HepG2 (cell line): ENCODE measurements around the gene OR6C65. TPM values are rescaled to one million over a fixed set of nuclear protein-coding genes. Genes with fewer than 3 reads are reported as not detected.

Experiments
- ATAC-seq: fragments of 200-7000 bp; cut with Tn5 transposase; 3 replicates; pipeline ENCODE4 v1.9.1; 2020; ENCODE audit warnings: mild to moderate bottlenecking, moderate library complexity
- Bru-seq: library from RNA; stranded (reverse); fragments of 400-500 nt; gene quantifications from one replicate; lab custom pipeline; 2021; lab: Mats Ljungman, UMichigan
- BruChase-seq, 2 experiments: library from RNA; stranded (reverse); fragments of 400-500 nt; gene quantifications; one replicate each; lab custom pipeline; 2021; lab: Mats Ljungman, UMichigan
- BruUV-seq: library from RNA; stranded (reverse); fragments of 400-500 nt; replicated peaks from 2 replicates; lab custom pipeline; 2021; lab: Mats Ljungman, UMichigan
- CTCF ChIA-PET: fragments of 300-600 bp; formaldehyde crosslinking; extraction: SDS; loops from one replicate; lab custom pipeline; 2021; ENCODE audit warnings: low total read pairs, inconsistent platforms, low intra/inter-chr PET ratio; lab: Yijun Ruan, JAX
- POLR2A ChIA-PET: fragments of 350-600 bp; sonication (Branson Sonifier 250); formaldehyde crosslinking; loops from one replicate; lab custom pipeline; 2020; ENCODE audit warnings: antibody characterized with exemption, inconsistent platforms; lab: Yijun Ruan, JAX
- DNase-seq: peaks from one replicate; pipeline ENCODE4 v3.0.0-alpha.2; 2015; ENCODE audit warnings: low spot score
- FAIRE-seq: peaks from 3 replicates; lab custom pipeline; 2011; peaks lifted over from hg19 to GRCh38; lab: Jason Lieb, UNC
- H2AFZ ChIP-seq: one replicate; pipeline ENCODE4 v1.6.1; 2011; ENCODE audit warnings: low read length, inconsistent platforms
- H3K27ac ChIP-seq: fragments of 300-600 bp; 3 replicates; pipeline ENCODE4 v1.8.0; 2011; ENCODE audit warnings: mixed run types, mild to moderate bottlenecking, mixed read lengths, low read length, inconsistent platforms; ENCODE audit not compliant: insufficient read depth; ENCODE audit errors: extremely low read length
- H3K27me3 ChIP-seq, 2 experiments: fragments of 200-600 bp in 1 of 2; 2 replicates in 1 of 2; 3 replicates in 1 of 2; pipeline versions ENCODE4 v1.6.0 to v1.8.0; 2011; ENCODE audit warnings: low read length in 2 of 2, mild to moderate bottlenecking in 2 of 2, moderate library complexity in 2 of 2, inconsistent platforms in 1 of 2; ENCODE audit not compliant: insufficient read depth in 2 of 2, control insufficient read depth in 1 of 2
- H3K36me3 ChIP-seq, 2 experiments: fragments of 200-600 bp in 1 of 2; replicated peaks in 1 of 2; 2 replicates in 1 of 2; 3 replicates in 1 of 2; pipeline versions ENCODE4 v1.5.1 to v1.8.0; 2011; ENCODE audit warnings: low read length in 2 of 2, inconsistent platforms in 1 of 2; ENCODE audit not compliant: insufficient read depth in 2 of 2, control insufficient read depth in 1 of 2
- H3K4me1 ChIP-seq: 2 replicates; pipeline ENCODE4 v1.5.1; 2012; ENCODE audit warnings: low read length, inconsistent platforms; ENCODE audit not compliant: insufficient read depth
- H3K4me2 ChIP-seq: 2 replicates; pipeline ENCODE4 v1.6.0; 2011; ENCODE audit warnings: low read depth, low read length, inconsistent platforms
- H3K4me3 ChIP-seq, 3 experiments: fragments of 200-600 bp in 1 of 3; sonication (generic), shearing (Covaris generic) in 1 of 3; replicated peaks in 1 of 3; 2 replicates each; pipeline ENCODE4 v1.5.1; 2011 to 2016; ENCODE audit warnings: low read length in 3 of 3, inconsistent platforms in 2 of 3, low read depth in 2 of 3, mild to moderate bottlenecking in 2 of 3, control low read depth in 1 of 3, mixed read lengths in 1 of 3; ENCODE audit not compliant: insufficient read depth in 1 of 3
- H3K79me2 ChIP-seq: one replicate; pipeline ENCODE4 v1.6.1; 2011; ENCODE audit warnings: low read length, inconsistent platforms; ENCODE audit not compliant: insufficient read depth
- H3K9ac ChIP-seq: 2 replicates; pipeline ENCODE4 v1.6.0; 2011; ENCODE audit warnings: mild to moderate bottlenecking, low read depth, low read length, inconsistent platforms; ENCODE audit not compliant: insufficient read depth
- H3K9me3 ChIP-seq: 2 replicates; pipeline ENCODE4 v1.5.1; 2012; ENCODE audit warnings: mild to moderate bottlenecking, low read length
- H4K20me1 ChIP-seq: 2 replicates; pipeline ENCODE4 v1.6.0; 2011; ENCODE audit warnings: inconsistent platforms, mild to moderate bottlenecking, low read length, moderate library complexity; ENCODE audit not compliant: insufficient read depth
- ARHGAP35 ChIP-seq: sonication (generic); formaldehyde crosslinking; IDR thresholded peaks from 2 replicates; pipeline ENCODE4 v1.9.0; 2022; ENCODE audit warnings: mild to moderate bottlenecking, inconsistent platforms, moderate library complexity, missing genetic modification reagents, borderline replicate concordance
- ATM ChIP-seq: fragments of 450-650 bp; IDR thresholded peaks from 2 replicates; pipeline ENCODE4 v1.7.1; 2017; ENCODE audit warnings: mild to moderate bottlenecking, borderline replicate concordance
- BRCA1 ChIP-seq: sonication (generic); formaldehyde crosslinking; IDR thresholded peaks from 2 replicates; pipeline ENCODE4 v1.4.0; 2020; ENCODE audit warnings: missing genetic modification reagents
- CEBPZ ChIP-seq: IDR thresholded peaks from 2 replicates; pipeline ENCODE4 v1.6.1; 2012; ENCODE audit warnings: low read length, improper control_type of control experiment
- GATAD2A ChIP-seq: IDR thresholded peaks from 2 replicates; pipeline ENCODE4 v1.6.1; 2016
- IRF2 ChIP-seq: IDR thresholded peaks from 2 replicates; pipeline ENCODE4 v1.6.1; 2018; ENCODE audit warnings: missing genetic modification reagents, missing compliant biosample characterization
- KLF6 ChIP-seq: IDR thresholded peaks from 2 replicates; pipeline ENCODE4 v1.8.0; 2016; ENCODE audit warnings: missing biosample characterization, missing genetic modification reagents
- NRL ChIP-seq: sonication (generic); formaldehyde crosslinking; IDR thresholded peaks from 2 replicates; pipeline ENCODE4 v1.5.0; 2020; ENCODE audit warnings: missing genetic modification reagents, mild to moderate bottlenecking, moderate library complexity, borderline replicate concordance
- SKIL ChIP-seq: sonication (generic); formaldehyde crosslinking; IDR thresholded peaks from 2 replicates; pipeline ENCODE4 v1.8.0; 2022; ENCODE audit warnings: missing genetic modification reagents, mild to moderate bottlenecking, moderate library complexity, borderline replicate concordance
- SP2 ChIP-seq: sonication (generic); formaldehyde crosslinking; IDR thresholded peaks from 2 replicates; pipeline ENCODE4 v1.5.1; 2020; ENCODE audit warnings: mild to moderate bottlenecking, missing genetic modification reagents
- ZBTB3 ChIP-seq: sonication (generic); formaldehyde crosslinking; IDR thresholded peaks from 2 replicates; pipeline ENCODE4 v1.4.0; 2020; ENCODE audit warnings: low read depth, mild to moderate bottlenecking, moderate library complexity, missing genetic modification reagents, borderline replicate concordance
- ZBTB7A ChIP-seq: sonication (generic); formaldehyde crosslinking; IDR thresholded peaks from 2 replicates; pipeline ENCODE4 v1.8.0; 2022; ENCODE audit warnings: mild to moderate bottlenecking, missing genetic modification reagents
- ZNF605 ChIP-seq: sonication (generic); formaldehyde crosslinking; IDR thresholded peaks from 2 replicates; pipeline ENCODE4 v1.8.0; 2022; ENCODE audit warnings: mild to moderate bottlenecking, missing genetic modification reagents
- WGBS: methylation state at CpG from one replicate; pipeline ENCODE4 v1.1.6; 2017; ENCODE audit warnings: low lambda C conversion rate; 5-methylcytosine and 5-hydroxymethylcytosine counted together
- in situ Hi-C: cut with HindIII; loops from 2 replicates; pipeline ENCODE4 v1.10.0; 2017; ENCODE audit warnings: low pct_unique_long_range_greater_than_20kb; ENCODE audit not compliant: extremely low pct_ligation_motif_present
- intact Hi-C: fragments of 100-400 bp; cut with micrococcal nuclease; formaldehyde crosslinking; loops from one replicate; pipeline ENCODE4 v1.10.0; 2022; ENCODE audit not compliant: unreplicated experiment
- long read RNA-seq, 2 experiments: library from RNA in 1 of 2; library from polyadenylated mRNA in 1 of 2; stranded (forward) in 1 of 2; unstranded in 1 of 2; transcript quantifications; one replicate each; pipeline ENCODE4 v2.0.0, GENCODE V29; 2019 to 2022
- polyA minus RNA-seq, 3 experiments: library from RNA; depleted of rRNA, polyadenylated mRNA; stranded (reverse); fragments of >200 nt; gene quantifications; 2 replicates each; pipeline ENCODE4 v1.2.3, GENCODE V29; 2011; ENCODE audit warnings: low replicate concordance in 1 of 3
- polyA plus RNA-seq, 8 experiments: library from polyadenylated mRNA; depleted of rRNA in 3 of 8; stranded (reverse) in 7 of 8; unstranded in 1 of 8; fragments of >200 nt; fragmentation: Illumina TruSeq in 4 of 8; extraction: Trizol in 4 of 8; gene quantifications; 2 replicates each; pipeline versions ENCODE4 v1.2.1 to v1.2.3, GENCODE V29; 2011 to 2016; ENCODE audit warnings: low read depth in 4 of 8, missing spikeins in 1 of 8, mixed read lengths in 1 of 8; ENCODE audit not compliant: insufficient read depth in 1 of 8
- total RNA-seq, 5 experiments: library from RNA; depleted of rRNA; stranded (reverse); fragments of >200 nt; fragmentation: Illumina TruSeq; extraction: Trizol; gene quantifications; 2 replicates each; pipeline ENCODE4 v1.2.3, GENCODE V29; 2016; ENCODE audit warnings: low read depth in 1 of 5

Gene OR6C65
- total RNA-seq (2016; rRNA removed; fragmentation: Illumina TruSeq; extraction: Trizol) (not detected in 2 replicates), polyA plus RNA-seq (2011; rRNA removed) (not detected in 2 replicates), polyA minus RNA-seq (2011; rRNA and poly(A)+ RNA removed; ENCODE audit: low replicate concordance) (not detected in 2 replicates), Bru-seq, nascent RNA (not detected), BruChase-seq, experiment 1, labeled RNA remaining after a 6-hour chase (not detected), BruChase-seq, experiment 2, labeled RNA remaining after a 2-hour chase (not detected)
- not detected in 2 replicates for total RNA-seq (2016; cell fraction: cytosol; rRNA removed; fragmentation: Illumina TruSeq; extraction: Trizol; ENCODE audit: low read depth)
- total RNA-seq (2016; cell fraction: insoluble cytoplasmic fraction; rRNA removed; fragmentation: Illumina TruSeq; extraction: Trizol): not detected in 2 replicates
- total RNA-seq (2016; cell fraction: membrane; rRNA removed; fragmentation: Illumina TruSeq; extraction: Trizol): not detected in 2 replicates
- not detected in 2 replicates for total RNA-seq (2016; cell fraction: nucleus; rRNA removed; fragmentation: Illumina TruSeq; extraction: Trizol)
- not detected in 2 replicates for polyA plus RNA-seq (2011; cell fraction: cytosol; rRNA removed)
- not detected in 2 replicates for polyA plus RNA-seq (2011; cell fraction: nucleus; rRNA removed)
- not detected in 2 replicates for polyA plus RNA-seq (2012)
- not detected in 2 replicates for polyA plus RNA-seq (2016; cell fraction: cytosol; fragmentation: Illumina TruSeq; extraction: Trizol; ENCODE audit: low read depth)
- polyA plus RNA-seq (2016; cell fraction: insoluble cytoplasmic fraction; fragmentation: Illumina TruSeq; extraction: Trizol; ENCODE audit: low read depth): not detected in 2 replicates
- not detected in 2 replicates for polyA plus RNA-seq (2016; cell fraction: membrane; fragmentation: Illumina TruSeq; extraction: Trizol; ENCODE audit: low read depth)
- polyA plus RNA-seq (2016; cell fraction: nucleus; fragmentation: Illumina TruSeq; extraction: Trizol; ENCODE audit: insufficient read depth, low read depth): not detected in 2 replicates
- not detected in 2 replicates for polyA minus RNA-seq (2011; cell fraction: cytosol; rRNA and poly(A)+ RNA removed)
- polyA minus RNA-seq (2011; cell fraction: nucleus; rRNA and poly(A)+ RNA removed): not detected in 2 replicates
- long read RNA-seq, experiment 1: 0 reads
- long read RNA-seq, experiment 2: 0 reads

GRCh38 chr12:55400229-55400628, at the start of gene OR6C65:
OR6C65 (plus strand) TSS chr12:55400529; CDS start chr12:55400529, 0 bp downstream.
- Histone ChIP-seq H4K20me1 (no peaks in the 10 kb centered on the region), H3K27ac (no peak within 1 kb of the TSS), H3K9me3 (no peaks in the 10 kb centered on the region), H3K36me3 (no peaks in the 10 kb centered on the region), H3K27me3 (no peaks in the 10 kb centered on the region), H3K9ac (no peak within 1 kb of the TSS), H3K4me2 (no peak within 1 kb of the TSS), H2AFZ (no peak within 1 kb of the TSS), H3K4me1 (no peaks in the 10 kb centered on the region), H3K79me2 (no peaks in the 10 kb centered on the region), H3K4me3 (no peak within 1 kb of the TSS)
- no peak for FAIRE-seq
- CTCF ChIA-PET: no interaction called here
- in situ Hi-C loops (no loop called here), intact Hi-C loops (no loop called here)
- POLR2A ChIA-PET: no interaction called here
- no peak for ATAC-seq
- no peak for DNase-seq
- 72% methylated on average over 1 of the region's 1 CpG for WGBS
- BruUV-seq: no TSS peak
- TF ChIP-seq ARHGAP35 (CRISPR knock-in tag) (no peak), GATAD2A (CRISPR knock-in tag) (no peak), ZBTB3 (CRISPR knock-in tag) (no peak), ATM (no peak), ZNF605 (CRISPR knock-in tag) (no peak), SP2 (CRISPR knock-in tag) (no peak), NRL (no peak), ZBTB7A (CRISPR knock-in tag) (no peak), KLF6 (CRISPR knock-in tag) (no peak), SKIL (CRISPR knock-in tag) (no peak), CEBPZ (no peak), BRCA1 (no peak), IRF2 (CRISPR knock-in tag) (no peak)
